OCI-LY3 (cell line): ENCODE results near the gene ELOA2.

Experiments used
- H2AFZ ChIP-seq: fragments of 200-600, 300-600 bp; shearing (Covaris generic); 2 replicates; pipeline ENCODE4 v1.6.0; 2014; ENCODE audit warnings: antibody characterized with exemption, low read depth, low read length
- H3K27ac ChIP-seq: fragments of 200-600, 300-600 bp; sonication (generic); 2 replicates; pipeline ENCODE4 v1.5.1; 2014; ENCODE audit warnings: mild to moderate bottlenecking, low read length, moderate library complexity, mixed read lengths
- H3K27me3 ChIP-seq: fragments of 200-600, 300-600 bp; sonication (generic); 2 replicates; pipeline ENCODE4 v1.6.1; 2014; ENCODE audit warnings: low read depth, low read length, mixed read lengths
- H3K36me3 ChIP-seq: fragments of 200-600, 300-600 bp; sonication (generic); replicated peaks from 2 replicates; pipeline ENCODE3; 2014; ENCODE audit warnings: low read depth, low read length, mixed read lengths
- H3K4me1 ChIP-seq: fragments of 300-600, 200-600 bp; sonication (generic); 2 replicates; pipeline ENCODE4 v1.6.1; 2014; ENCODE audit warnings: low read length, mixed read lengths
- H3K4me2 ChIP-seq: fragments of 200-600, 300-600 bp; sonication (generic); 2 replicates; pipeline ENCODE4 v1.6.1; 2014; ENCODE audit warnings: low read length, mixed read lengths
- H3K4me3 ChIP-seq: fragments of 300-600, 200-600 bp; sonication (generic); 2 replicates; pipeline ENCODE4 v1.5.1; 2014; ENCODE audit warnings: antibody characterized with exemption, mild to moderate bottlenecking, low read length, moderate library complexity
- H3K79me2 ChIP-seq: fragments of 300-600, 200-600 bp; shearing (Covaris generic); 2 replicates; pipeline ENCODE4 v1.6.1; 2014; ENCODE audit warnings: mild to moderate bottlenecking, low read length, mixed read lengths
- H3K9ac ChIP-seq: fragments of 300-600, 200-600 bp; shearing (Covaris generic); 2 replicates; pipeline ENCODE4 v1.6.0; 2014; ENCODE audit warnings: mild to moderate bottlenecking, low read length, moderate library complexity
- H3K9me3 ChIP-seq: fragments of 200-600, 300-600 bp; shearing (Covaris generic); 2 replicates; pipeline ENCODE4 v1.6.1; 2014; ENCODE audit warnings: low read length, mixed read lengths; ENCODE audit not compliant: insufficient read depth
- H4K20me1 ChIP-seq: fragments of 200-600, 300-600 bp; sonication (generic); 2 replicates; pipeline ENCODE4 v1.6.1; 2016; ENCODE audit warnings: low read length, mixed read lengths; ENCODE audit not compliant: insufficient read depth
- CTCF ChIP-seq: fragments of 200-600, 300-600 bp; sonication (generic); IDR thresholded peaks from 2 replicates; pipeline ENCODE4 v1.5.1; 2014; ENCODE audit warnings: antibody characterized with exemption, low read length, low read depth
- EZH2phosphoT487 ChIP-seq: fragments of 200-600 bp; shearing (Covaris generic); IDR thresholded peaks from 2 replicates; pipeline ENCODE4 v1.6.1; 2018; ENCODE audit warnings: antibody characterized with exemption, mixed run types, low read depth

ELOA2 gene

GRCh38 chr18:47075098-47075883 lies 39.9 kb upstream of the ELOA2 start:
- Histone ChIP-seq H3K79me2 (no peaks in the 10 kb centered on the region), H4K20me1 (no peaks in the 10 kb centered on the region), H2AFZ (no peak overlapping the region), H3K9me3 (no peaks in the 10 kb centered on the region), H3K4me3 (no peak overlapping the region), H3K4me1 (no peaks in the 10 kb centered on the region), H3K9ac (no peak overlapping the region), H3K4me2 (no peak overlapping the region), H3K36me3 (no peaks in the 10 kb centered on the region), H3K27ac (no peak overlapping the region), H3K27me3 (no peaks in the 10 kb centered on the region)
- no peak for TF ChIP-seq CTCF
- no peak for TF ChIP-seq EZH2phosphoT487

GRCh38 chr18:47067648-47068047 lies 32.2 kb upstream of the ELOA2 start:
- H3K79me2 ChIP-seq: no peaks in the 10 kb centered on the region
- H4K20me1 ChIP-seq: no peaks in the 10 kb centered on the region
- H3K4me3 ChIP-seq: no peak overlapping the region
- H3K27me3 ChIP-seq: no peaks in the 10 kb centered on the region
- peaks cover 3% of the 10 kb centered on the region for H3K4me1 ChIP-seq
- H2AFZ ChIP-seq: no peak overlapping the region
- H3K9me3 ChIP-seq: no peaks in the 10 kb centered on the region
- H3K36me3 ChIP-seq: no peaks in the 10 kb centered on the region
- H3K27ac ChIP-seq: no peak overlapping the region
- H3K4me2 ChIP-seq: no peak overlapping the region
- no peak overlapping the region for H3K9ac ChIP-seq
- TF ChIP-seq CTCF (no peak), EZH2phosphoT487 (no peak)

- Histone ChIP-seq H3K27ac (no peak overlapping the region), H4K20me1 (no peaks in the 10 kb centered on the region), H3K4me2 (no peak overlapping the region), H3K4me1 (peaks cover 11% of the 10 kb centered on the region), H3K36me3 (no peaks in the 10 kb centered on the region), H3K27me3 (no peaks in the 10 kb centered on the region), H3K9me3 (no peaks in the 10 kb centered on the region), H3K79me2 (no peaks in the 10 kb centered on the region), H3K9ac (no peak overlapping the region), H2AFZ (no peak overlapping the region), H3K4me3 (no peak overlapping the region)
- TF ChIP-seq CTCF (no peak), EZH2phosphoT487 (no peak)
These were observed 27.7 kb upstream of the ELOA2 start for GRCh38 chr18:47063096-47063495.

DNA sequence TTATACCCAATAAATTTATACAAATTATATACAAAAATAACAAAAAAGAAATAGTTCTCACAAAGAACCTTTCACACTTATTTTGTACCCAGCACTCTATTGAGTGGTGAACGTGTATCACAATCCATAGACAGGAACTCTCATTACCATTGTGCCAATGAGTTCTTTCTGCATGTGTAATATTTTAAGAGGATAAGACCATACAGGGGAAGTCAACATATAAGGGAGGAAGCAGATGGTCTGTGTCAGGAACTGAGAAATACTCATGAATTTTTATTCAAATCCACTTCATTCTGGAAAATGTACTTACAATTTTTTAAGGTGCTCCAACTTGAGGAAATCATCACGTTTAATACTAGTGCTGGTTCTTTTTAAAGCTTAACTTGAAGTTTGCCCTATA lies 27.1 kb upstream of the ELOA2 start:
- Histone ChIP-seq H3K9me3 (no peaks in the 10 kb centered on the region), H3K27me3 (no peaks in the 10 kb centered on the region), H3K79me2 (no peaks in the 10 kb centered on the region), H3K4me1 (peaks cover 11% of the 10 kb centered on the region), H3K36me3 (no peaks in the 10 kb centered on the region), H3K9ac (no peak overlapping the region), H2AFZ (no peak overlapping the region), H4K20me1 (no peaks in the 10 kb centered on the region), H3K4me2 (peak overlapping the region; percentile 5; the same call in 1 of the 2 replicates), H3K27ac (no peak overlapping the region), H3K4me3 (no peak overlapping the region)
- TF ChIP-seq CTCF (no peak), EZH2phosphoT487 (no peak)
